Mesenteric fat pad (tissue), 1 donor: ENCODE data around the gene NFE2L1. TPM values are rescaled to one million over a fixed set of nuclear protein-coding genes. Genes with fewer than 3 reads are reported as not detected.
A peak's percentile ranks its signal among the peaks of the same experiment; 100 is the strongest.

ENCODE experiments used
- DNase-seq: peaks from one replicate; pipeline ENCODE4 v3.0.0-alpha.2; 2020; ENCODE audit warnings: low spot score
- total RNA-seq: library from RNA; stranded (reverse); fragmentation: NEBNext Ultra II Directional; extraction: Animal tissue kit (Norgen Biotek cat#: 25700); gene quantifications from one replicate; pipeline ENCODE4 v1.2.1, GENCODE V29; 2021
- donor health status: DM: yes; HTN: yes; CAD: no.

The NFE2L1 gene
- total RNA-seq, 1 donor from 2014 or later: 171 TPM

DNA sequence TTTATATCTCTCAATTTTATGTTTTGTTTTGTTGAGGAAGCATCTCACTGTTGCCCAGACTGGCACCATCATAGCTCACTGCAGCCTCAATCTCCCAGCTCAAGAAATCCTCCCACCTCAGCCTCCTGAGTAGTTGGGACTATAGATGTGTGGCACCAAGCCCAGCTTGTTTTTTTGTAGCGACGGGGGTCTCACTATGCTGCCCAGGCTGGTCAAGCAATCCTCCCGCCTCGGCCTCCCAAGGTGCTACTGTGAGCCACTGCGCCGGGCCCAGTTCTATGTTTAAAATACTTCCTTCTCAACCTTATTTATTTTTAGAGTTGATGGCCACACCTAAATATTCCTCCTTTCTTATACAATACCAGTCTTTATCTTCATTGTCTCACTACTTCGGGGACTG is 1.9 kb upstream of the NFE2L1 start:
- DNase-seq: peak; percentile 24

DNA sequence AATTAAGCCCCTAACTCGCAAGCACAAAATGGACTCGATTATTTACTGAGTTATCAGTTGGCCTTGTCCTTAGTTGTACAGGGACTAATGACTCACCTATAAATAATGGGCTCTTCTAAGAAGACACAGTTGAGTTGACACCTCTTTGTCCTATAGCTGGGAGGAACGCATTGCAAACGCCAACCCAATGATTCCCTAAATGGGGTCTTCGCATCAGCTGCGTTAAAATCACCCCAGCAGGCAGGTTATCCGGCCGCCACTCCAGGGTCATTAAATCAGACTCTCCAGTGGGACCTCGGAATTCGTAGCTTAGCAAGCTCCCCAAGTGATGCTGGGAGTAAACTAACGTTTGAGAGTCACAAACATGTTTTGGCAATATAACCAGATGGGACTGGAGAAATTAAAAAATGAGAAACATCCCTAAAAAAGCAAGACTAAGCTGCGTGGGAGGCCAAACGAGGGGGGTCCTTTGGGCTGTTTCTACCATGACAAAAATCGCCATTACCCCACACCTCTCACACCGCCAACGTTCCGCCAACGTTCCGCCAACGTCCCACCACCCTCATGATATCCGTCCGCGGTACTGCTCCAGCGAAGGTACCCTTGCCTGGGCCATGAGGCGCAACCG is 932 bp upstream of the NFE2L1 start:
- peak; percentile 30 for DNase-seq

DNA sequence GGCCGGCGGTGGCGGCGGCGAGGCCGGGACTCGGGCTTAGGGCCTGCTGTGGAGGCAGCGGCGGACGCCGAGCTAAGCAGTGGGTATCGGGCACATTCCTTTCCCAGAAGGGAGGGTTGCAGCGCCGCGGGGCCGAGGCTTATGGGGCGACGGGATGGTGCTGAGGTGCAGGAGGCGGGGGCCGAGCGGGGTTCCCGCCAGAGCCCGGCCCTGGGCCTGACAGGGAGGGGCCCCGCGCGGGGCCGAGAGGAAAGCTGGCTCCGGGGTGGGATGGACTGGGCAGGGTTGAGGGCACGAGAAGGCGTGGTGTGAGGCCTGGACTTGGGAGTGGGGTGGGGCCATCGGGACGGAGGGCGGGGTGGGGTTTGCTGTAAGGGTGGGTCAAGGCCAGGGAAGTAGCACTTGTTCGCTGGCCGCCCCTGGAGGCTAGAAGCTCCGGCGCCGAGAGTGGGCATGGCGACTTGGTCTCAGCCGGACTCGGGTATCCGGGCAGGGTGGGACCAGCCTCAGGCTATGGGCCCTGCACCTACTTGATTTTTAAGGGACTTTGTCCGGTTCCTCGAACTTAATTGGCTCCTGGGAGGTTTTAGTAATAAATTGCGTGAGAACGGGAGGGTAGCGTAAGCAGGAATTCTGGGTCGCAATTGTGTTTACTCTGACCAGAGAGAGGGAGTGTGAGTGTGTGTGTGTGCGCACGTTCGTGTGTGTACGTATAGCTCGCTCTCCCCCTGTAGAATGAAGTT is 396 bp downstream of the NFE2L1 start:
- peak; percentile 97 for DNase-seq

DNA sequence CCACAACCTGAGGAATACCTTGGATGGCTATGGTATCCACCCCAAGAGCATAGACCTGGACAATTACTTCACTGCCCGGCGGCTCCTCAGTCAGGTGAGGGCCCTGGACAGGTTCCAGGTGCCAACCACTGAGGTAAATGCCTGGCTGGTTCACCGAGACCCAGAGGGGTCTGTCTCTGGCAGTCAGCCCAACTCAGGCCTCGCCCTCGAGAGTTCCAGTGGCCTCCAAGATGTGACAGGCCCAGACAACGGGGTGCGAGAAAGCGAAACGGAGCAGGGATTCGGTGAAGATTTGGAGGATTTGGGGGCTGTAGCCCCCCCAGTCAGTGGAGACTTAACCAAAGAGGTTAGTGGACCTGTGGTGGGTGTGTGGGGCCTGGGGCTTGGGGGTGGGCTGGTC is 3.1 kb downstream of the NFE2L1 start:
- peak; percentile 83 for DNase-seq

DNA sequence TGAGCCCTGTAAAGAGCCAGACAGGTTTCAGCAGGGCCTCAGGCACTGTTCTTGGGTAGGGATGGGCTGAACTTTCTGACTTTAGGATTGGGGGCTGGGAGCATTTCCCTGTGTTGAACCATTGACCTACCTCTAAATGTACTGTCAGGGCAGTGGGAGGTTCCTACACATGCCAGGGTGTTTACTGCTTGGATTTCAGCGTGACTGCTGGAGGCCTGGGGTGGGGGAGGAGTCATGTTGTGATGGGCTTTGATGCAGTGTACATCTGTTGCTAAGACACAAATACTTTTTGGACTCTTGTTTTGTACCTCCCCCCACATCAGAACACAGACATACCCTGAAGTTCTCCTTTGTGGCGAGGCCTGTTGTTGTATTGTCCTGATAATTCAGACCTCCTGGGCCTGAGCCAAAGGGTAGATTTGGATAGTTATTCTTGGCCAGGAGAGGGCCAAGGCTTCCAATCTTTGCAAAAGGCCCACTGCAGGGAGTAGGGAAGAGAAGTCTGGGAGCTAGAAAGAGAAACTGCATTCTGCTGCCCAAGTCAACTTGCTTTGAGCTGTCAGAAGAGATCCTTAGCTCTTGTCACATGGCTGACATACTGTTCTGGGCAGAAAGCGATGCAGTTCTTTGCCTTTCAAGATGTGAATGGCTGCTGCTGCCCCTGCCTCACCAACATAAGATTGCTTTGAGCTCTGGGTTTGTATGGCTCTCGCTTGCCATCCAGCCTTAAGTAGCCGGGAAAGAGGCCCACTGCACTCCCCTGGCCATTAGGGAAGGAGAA is 3.7 kb downstream of the NFE2L1 start:
- peak; percentile 86 for DNase-seq

DNA sequence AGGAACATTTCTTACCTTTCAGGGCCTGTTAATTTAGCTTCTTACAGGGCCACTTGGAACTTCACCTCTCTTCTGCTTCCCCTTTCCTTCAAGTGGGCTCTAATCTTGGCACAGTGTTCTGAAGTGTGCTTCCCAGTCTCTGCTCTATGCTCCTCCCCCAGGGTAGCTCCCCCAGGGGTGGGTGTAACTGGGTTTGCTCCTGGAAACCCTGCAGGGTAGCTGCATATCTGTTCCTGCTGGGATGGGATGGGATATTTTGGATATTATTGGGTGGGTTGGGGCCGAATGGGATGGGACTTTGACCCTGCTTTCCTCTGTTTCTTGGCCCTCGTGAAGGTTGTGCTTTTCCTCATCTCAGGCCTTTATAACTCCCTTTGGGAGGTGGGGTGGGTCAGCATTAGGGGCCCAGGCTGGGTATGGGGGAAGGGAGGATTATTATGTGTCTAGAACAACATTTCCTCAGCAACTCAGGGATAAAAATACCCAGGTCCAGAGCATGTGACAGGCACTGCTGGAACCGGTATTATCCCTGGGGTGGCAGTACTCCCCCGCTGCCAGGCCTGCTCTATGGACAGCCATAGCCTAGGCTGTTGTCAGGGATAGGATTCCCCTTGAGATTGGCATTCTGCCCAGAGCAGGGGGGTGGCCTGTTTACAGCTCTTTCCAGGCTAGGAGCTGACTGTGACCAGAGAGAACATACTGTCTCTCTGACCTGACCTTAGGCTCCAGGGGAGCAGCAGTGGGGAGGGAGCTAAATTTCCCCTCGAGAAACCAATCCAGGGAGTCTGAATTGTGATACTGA is 5.0 kb downstream of the NFE2L1 start:
- peak; percentile 88 for DNase-seq

DNA sequence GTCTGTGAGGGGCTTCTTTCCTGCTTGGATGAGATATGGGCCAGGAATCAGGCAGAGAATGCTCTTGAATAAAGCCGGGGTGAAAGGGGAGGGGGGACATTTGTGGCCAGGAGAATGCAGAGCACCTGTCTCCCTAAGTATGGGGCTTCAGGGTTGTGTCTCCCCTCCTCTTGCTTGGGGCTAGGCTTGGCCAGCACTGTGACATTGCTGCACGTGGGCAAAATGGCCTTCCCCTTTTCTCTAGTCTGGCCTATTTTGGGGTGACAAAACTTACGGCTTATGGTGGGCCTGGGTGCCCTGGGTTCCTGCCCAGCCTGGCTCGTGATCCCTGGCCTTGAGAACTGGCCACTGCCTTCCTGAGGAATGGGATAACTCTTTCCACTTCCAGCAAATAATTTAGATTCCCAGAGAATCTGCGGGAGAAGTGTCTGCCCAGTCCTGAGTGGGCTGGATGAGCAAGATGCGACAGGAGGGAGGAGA is 5.6 kb downstream of the NFE2L1 start:
- peak; percentile 47 for DNase-seq

DNA sequence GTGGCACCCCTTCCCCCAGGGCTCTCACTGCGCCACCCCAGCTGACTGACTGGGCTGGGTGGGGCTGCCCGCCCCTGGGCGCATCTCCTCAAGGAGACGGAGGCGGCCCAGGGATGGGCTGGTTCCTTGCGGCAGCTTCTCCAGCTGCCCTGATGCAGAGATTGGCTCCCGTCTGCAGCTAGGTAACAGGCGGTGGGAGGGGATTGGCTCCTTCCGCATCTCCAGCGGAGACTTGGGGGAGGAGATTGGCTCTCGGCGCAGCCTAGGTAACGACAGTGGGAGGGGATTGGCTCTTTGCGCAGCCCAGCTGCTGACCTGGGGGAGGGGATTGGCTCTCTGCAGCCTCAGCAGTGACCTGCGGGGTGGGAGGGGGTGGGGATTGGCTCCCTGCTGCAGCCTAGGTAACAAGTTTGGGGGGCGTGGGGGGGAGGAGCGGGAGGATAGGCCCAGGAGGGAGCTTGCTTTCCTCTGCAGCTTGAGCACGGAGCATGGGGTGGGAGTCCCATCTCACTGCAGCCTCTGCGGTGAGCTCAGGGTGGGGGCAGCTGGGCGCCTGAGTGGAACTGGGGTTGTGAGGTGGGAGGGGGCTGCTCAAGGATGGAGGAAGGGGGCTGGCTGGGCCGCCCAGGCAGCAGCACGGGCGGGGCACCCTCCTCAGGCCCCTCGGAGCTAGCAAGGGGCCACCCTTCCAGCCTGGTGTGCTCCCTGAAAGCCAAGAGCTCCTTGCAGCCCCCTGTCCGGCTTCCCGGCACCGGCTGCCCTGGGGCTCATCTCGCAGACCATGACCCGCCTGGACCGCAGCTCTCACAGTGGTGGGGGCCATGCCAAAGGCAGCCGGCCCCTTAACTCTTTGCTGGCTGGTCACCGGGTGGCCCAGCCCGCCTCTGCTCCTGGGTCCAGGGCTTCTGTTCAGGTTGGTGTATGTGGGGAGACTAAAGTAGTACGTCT is 6.4 kb downstream of the NFE2L1 start:
- peak; percentile 86 for DNase-seq

DNA sequence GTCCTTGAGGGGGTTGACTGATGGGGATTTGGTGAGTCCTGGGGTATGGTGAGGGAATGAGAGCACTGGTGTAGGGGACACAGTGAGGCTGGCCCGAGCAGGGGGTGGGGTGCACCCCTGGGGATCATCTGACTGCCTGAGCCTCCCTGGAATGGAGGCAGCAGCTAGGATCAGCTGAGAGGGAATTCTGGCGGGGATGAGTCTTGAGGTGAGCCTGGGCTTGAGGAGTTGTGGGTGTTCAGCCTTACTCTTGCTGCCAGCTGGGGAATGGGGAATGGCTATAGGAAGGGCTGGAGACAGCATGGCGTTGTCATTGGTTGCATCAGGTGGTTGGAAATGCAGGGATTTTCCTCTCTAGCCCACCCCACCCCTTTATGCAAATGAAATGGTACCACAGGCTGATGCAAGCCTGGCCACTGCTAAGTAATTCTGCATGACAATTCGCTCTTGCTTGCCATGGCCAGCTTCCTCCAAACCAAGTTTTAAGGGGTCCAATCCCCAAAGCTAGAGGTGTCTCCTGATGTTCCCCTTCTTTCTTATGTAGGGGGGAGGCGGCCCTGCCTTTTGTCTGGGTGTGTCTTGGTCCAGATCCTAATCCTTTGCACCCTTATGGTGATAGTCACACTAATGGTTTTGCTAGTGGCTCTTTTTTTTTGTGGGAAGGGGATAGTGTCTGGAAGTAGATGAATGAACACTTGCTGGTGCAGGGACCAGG is 7.5 kb downstream of the NFE2L1 start:
- peak; percentile 47 for DNase-seq

DNA sequence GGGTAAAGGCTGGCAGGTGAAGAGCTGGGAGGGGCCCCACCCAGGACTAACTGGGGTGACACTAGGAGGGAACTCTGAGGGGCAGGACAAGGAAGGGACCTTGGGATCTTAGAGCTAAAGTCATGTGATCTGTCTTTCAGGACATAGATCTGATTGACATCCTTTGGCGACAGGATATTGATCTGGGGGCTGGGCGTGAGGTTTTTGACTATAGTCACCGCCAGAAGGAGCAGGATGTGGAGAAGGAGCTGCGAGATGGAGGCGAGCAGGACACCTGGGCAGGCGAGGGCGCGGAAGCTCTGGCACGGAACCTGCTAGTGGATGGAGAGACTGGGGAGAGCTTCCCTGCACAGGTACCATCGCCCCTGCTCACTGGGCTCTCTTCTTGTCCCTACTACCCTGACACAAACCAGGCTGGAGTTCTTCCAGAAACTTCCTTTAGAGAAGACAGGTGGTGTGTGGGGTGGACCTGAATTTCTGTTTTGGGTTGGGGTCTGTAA is 8.1 kb downstream of the NFE2L1 start:
- DNase-seq: no peak

DNA sequence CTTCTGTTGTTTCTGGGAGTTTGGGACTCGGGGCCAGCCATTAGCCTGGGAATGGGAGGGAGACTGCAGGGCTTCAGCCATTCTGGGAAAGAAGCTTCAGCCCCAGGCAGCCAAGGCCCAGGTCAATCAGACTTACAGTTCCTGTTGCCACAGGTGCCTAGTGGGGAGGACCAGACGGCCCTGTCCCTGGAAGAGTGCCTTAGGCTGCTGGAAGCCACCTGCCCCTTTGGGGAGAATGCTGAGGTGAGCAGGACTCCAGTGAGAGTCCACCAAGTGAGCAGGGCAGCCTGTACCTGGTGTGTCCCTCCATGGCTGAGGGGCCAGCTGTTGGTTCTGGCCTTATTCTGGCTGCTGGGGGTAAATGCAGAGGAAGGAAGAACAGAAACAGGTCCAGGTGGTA is 8.7 kb downstream of the NFE2L1 start:
- peak; percentile 65 for DNase-seq

DNA sequence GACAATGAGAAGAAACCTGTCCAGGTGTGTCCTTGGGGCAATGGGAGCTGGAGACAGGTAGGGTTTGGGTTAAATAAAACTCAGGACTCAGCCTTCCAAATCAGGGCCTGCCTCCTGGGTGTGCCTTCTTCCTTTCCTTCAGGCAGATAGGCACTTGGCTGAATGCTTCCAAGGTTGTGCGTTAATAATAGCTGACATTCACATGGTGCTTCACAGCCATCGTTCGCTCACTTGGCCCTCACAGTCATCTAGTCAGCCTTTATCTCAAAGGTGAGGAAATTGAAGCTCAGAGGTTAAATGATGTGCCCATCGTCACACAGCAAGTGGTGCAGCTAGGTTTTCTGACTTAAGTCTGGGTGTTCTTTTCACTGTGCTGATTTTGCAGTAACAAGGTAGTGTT is 9.5 kb downstream of the NFE2L1 start:
- peak; percentile 30 for DNase-seq

DNA sequence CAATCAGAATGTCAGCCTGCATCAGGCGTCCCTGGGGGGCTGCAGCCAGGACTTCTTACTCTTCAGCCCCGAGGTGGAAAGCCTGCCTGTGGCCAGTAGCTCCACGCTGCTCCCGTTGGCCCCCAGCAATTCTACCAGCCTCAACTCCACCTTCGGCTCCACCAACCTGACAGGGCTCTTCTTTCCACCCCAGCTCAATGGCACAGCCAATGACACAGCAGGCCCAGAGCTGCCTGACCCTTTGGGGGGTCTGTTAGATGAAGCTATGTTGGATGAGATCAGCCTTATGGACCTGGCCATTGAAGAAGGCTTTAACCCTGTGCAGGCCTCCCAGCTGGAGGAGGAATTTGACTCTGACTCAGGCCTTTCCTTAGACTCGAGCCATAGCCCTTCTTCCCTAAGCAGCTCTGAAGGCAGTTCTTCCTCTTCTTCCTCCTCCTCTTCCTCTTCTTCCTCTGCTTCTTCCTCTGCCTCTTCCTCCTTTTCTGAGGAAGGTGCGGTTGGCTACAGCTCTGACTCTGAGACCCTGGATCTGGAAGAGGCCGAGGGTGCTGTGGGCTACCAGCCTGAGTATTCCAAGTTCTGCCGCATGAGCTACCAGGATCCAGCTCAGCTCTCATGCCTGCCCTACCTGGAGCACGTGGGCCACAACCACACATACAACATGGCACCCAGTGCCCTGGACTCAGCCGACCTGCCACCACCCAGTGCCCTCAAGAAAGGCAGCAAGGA is 10.4 kb downstream of the NFE2L1 start:
- DNase-seq: peak; percentile 73

DNA sequence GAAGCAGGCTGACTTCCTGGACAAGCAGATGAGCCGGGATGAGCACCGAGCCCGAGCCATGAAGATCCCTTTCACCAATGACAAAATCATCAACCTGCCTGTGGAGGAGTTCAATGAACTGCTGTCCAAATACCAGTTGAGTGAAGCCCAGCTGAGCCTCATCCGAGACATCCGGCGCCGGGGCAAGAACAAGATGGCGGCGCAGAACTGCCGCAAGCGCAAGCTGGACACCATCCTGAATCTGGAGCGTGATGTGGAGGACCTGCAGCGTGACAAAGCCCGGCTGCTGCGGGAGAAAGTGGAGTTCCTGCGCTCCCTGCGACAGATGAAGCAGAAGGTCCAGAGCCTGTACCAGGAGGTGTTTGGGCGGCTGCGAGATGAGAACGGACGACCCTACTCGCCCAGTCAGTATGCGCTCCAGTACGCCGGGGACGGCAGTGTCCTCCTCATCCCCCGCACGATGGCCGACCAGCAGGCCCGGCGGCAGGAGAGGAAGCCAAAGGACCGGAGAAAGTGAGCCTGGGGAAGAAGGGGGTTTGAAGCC is 11.0 kb downstream of the NFE2L1 start:
- peak; percentile 67 for DNase-seq

DNA sequence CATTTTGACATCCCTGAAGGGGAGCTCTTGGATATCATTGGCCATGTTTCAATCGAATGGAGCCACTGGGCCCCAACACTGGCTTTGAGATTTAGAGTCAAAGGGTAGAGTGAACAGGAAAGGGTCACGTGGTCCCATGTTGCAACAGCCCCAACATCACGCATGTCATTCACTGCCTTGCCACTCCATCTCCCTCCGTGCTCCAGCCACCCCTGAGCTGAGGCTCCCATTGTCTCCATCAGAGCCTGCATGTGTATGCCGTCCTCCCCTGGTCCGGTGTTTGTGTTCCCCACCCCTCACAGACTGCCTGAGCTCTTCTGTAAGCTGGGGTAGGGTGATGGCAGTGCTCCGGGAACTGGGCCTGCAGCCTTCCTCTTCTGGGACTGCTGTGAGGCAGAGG is 12.1 kb downstream of the NFE2L1 start:
- peak; percentile 81 for DNase-seq

DNA sequence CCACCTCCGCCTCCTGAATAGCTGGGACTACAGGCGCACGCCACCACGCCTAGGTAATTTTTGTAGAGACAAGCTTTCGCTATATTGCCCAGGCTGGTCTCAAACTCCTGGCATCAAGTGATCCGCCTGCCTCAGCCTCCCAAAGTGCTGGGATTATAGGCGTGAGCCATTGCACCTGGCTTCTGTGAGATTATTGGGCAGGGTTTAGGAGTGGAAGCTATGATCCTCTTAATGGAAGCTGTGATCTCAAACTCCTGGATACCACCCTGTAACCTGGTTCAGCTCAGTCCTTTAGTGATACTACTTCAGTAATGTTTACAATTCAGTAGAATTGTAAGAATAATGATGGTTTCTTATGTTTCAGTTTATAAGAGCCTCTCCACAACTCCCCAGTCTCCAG is 14.1 kb downstream of the NFE2L1 start:
- DNase-seq: peak; percentile 64

DNA sequence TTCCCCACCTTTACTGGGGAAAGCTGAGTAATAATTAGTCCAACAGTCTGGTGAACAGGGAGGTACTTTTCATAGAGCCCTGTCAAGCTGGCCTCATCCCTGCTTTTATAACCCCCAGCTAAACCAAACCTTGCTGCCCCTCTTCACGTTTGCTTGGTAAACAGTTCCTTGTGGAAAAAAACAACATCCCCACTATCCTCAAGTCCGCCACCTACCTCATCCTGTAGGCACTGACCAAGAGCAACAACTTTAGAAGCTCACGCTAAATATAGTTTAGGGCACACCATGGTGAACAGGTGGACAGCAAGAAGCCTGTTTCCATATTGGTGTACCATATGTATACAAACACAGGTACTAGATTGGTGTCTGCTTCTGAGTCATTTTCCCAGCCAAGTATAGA is 16.5 kb downstream of the NFE2L1 start:
- peak; percentile 0 for DNase-seq

DNA sequence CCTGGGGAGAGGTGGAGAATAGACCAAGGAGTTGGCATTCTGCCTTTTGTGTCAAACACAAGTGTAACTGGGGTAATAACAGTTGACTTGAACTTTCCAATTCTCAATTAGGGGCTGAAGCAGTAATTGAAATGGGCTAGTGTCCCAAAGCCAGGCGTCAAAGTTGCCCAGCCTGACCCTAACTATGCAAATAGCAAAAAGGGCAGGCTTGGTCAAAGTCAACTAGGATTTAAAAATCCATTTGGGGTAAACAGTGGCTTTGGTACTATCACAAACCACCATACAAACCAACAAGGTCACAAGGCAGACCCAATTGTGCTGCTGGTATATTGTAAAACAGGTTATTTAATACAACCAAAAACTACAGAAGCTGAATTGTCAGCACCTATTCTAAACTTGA is 18.0 kb downstream of the NFE2L1 start:
- no peak for DNase-seq
